IPS DF 6.9 (cell line): ENCODE measurements around the gene TTLL11.
"Not testable (repeated sequence)": the region's sequence is repeated elsewhere in the genome, so short reads cannot be mapped to it uniquely, and the experiment has no call there.

ENCODE experiments used
- DNase-seq: peaks from one replicate; pipeline ENCODE4 v3.0.0-alpha.2; 2013; ENCODE audit warnings: low read depth, low spot score
- H3K27ac ChIP-seq: one replicate; pipeline ENCODE4 v1.5.1; 2013; ENCODE audit warnings: low read length, control low read depth
- H3K27me3 ChIP-seq: 2 replicates; pipeline ENCODE4 v1.6.1; 2013; ENCODE audit warnings: mild to moderate bottlenecking, low read length; ENCODE audit not compliant: control insufficient read depth, insufficient read depth
- H3K36me3 ChIP-seq: 2 replicates; pipeline ENCODE4 v1.6.1; 2013; ENCODE audit warnings: low read length; ENCODE audit not compliant: control insufficient read depth, insufficient read depth
- H3K4me1 ChIP-seq: 2 replicates; pipeline ENCODE4 v1.6.1; 2013; ENCODE audit warnings: low read length; ENCODE audit not compliant: control insufficient read depth, insufficient read depth
- H3K4me3 ChIP-seq: 2 replicates; pipeline ENCODE4 v1.5.1; 2013; ENCODE audit warnings: mild to moderate bottlenecking, low read length
- H3K9me3 ChIP-seq: 2 replicates; pipeline ENCODE4 v1.6.1; 2013; ENCODE audit warnings: low read length, inconsistent platforms; ENCODE audit not compliant: control insufficient read depth, insufficient read depth
- WGBS: extraction: QIAGEN DNeasy Blood & Tissue Kit; methylation state at CpG from one replicate; pipeline ENCODE4 v1.1.7; 2013; ENCODE audit warnings: mixed read lengths, missing lambda C conversion rate; ENCODE audit not compliant: insufficient read length, insufficient coverage; 5-methylcytosine and 5-hydroxymethylcytosine counted together

The TTLL11 gene

DNA sequence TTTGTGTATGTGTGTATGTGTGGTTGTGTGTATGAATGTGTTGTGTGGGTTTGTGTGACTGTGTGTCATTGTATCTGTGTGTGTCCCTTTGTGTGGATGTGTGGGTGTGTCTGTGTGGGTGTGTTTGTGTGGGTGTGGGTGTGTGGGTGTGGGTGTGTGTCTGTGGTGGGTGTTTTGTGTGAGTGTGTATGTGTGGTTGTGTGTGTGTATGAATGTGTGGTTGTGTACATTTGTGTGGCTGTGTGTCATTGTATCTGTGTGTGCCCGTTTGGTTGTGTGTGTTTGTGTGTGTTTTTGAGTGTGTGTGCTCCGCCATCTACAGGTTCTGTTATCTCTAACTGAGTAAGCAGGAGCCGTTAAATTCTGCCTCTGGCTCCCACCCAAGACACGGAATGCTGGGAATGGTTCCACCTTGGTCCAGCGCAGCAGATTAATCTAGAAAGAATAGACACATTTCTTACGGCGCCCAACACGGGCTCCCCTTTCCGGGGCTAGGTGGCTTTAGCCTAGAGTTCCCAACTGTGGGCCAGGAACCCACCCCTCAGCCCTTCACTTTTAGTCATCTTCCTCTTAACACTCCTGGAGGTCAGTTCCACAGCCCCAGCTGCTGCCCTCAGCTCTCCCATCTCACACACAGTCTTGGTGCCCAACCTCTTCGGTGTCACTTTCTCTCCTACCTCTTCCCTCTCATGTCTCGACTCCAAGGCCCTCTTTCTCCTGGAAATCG lies 197.1 kb downstream of the TTLL11 start:
- 0 out of 2 replicates have a peak, but pooled peaks cover 1% of the 10 kb centered on the region for H3K4me1 ChIP-seq

DNA sequence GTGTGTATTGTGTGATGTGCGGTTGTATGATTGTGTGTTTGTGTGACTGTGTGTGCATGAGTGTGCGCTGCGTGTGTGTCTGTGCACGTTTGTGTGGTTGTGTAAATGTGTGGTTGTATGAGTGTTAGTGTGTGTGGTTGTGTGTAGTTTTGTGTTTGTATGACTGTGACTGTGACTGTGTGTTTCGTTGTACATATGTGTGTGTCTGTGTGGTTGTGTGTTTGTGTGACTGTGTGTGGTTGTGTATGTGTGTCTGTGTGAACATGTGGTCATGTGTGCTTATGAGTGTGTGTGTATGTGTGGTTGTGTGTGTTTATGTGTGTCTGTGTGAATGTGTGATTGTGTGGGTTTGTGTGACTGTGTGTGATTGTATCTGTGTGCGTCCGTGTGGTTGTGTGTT lies 197.8 kb downstream of the TTLL11 start:
- WGBS, result 100% methylated on average over 5 of the region's 7 CpGs

More for the DNA sequence above, 197.1 kb downstream of the TTLL11 start:
- no CpG with 5 or more reads among the region's 12 CpGs for WGBS
- Histone ChIP-seq H3K4me3 (no peak overlapping the region), H3K27ac (no peak overlapping the region), H3K36me3 (no peaks in the 10 kb centered on the region), H3K27me3 (no peaks in the 10 kb centered on the region), H3K9me3 (no peaks in the 10 kb centered on the region)
- no peak for DNase-seq

DNA sequence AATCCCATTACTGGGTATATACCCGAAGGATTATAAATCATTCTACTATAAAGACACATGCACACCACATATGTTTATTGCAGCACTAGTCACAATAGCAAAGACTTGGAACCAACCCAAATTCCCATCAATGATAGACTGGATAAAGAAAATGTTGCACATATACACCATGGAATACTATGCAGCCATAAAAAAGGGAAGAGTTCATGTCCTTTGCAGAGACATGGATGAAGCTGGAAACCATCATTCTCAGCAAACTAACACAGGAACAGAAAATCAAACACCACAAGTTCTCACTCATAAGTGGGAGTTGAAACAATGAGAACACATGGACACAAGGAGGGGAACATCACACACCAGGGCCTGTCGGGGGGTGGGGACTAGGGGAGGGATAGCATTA lies 198.7 kb downstream of the TTLL11 start:
- H3K4me1 ChIP-seq, H3K4me3 ChIP-seq, H3K9me3 ChIP-seq, H3K27me3 ChIP-seq, DNase-seq, H3K27ac ChIP-seq, H3K36me3 ChIP-seq: not testable (repeated sequence)
- WGBS, result no CpG with 5 or more reads among the region's 2 CpGs

More for the DNA sequence above, 197.8 kb downstream of the TTLL11 start:
- Histone ChIP-seq H3K4me1 (0 out of 2 replicates have a peak, but pooled peaks cover 2% of the 10 kb centered on the region), H3K27ac (no peak overlapping the region), H3K36me3 (no peaks in the 10 kb centered on the region), H3K9me3 (no peaks in the 10 kb centered on the region), H3K4me3 (no peak overlapping the region), H3K27me3 (no peaks in the 10 kb centered on the region)
- DNase-seq, result no peak

DNA sequence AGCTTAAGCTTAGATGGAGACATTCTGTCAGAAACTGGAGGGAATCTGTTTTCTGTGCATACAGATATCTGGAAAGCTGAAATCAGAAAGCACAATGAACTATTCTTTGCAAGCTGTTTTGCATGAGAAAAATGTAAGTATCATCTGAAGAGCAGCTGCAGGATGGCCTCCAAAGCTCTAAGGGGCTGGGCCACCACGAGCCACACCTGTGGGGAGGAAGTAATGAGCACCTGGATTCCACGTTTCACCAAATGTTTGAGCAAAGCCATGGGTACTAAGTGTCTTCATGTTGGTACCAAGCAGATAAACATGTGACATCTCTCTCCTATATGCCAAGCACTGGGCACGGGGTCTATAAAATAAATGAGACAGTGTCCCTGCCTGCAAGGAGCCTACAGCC lies 199.3 kb downstream of the TTLL11 start:
- no peak for DNase-seq
- Histone ChIP-seq H3K36me3 (no peaks in the 10 kb centered on the region), H3K27ac (no peak overlapping the region), H3K4me3 (no peak overlapping the region), H3K27me3 (no peaks in the 10 kb centered on the region), H3K9me3 (no peaks in the 10 kb centered on the region), H3K4me1 (0 out of 2 replicates have a peak, but pooled peaks cover 2% of the 10 kb centered on the region)
- WGBS, result no CpG with 5 or more reads among the region's 3 CpGs

DNA sequence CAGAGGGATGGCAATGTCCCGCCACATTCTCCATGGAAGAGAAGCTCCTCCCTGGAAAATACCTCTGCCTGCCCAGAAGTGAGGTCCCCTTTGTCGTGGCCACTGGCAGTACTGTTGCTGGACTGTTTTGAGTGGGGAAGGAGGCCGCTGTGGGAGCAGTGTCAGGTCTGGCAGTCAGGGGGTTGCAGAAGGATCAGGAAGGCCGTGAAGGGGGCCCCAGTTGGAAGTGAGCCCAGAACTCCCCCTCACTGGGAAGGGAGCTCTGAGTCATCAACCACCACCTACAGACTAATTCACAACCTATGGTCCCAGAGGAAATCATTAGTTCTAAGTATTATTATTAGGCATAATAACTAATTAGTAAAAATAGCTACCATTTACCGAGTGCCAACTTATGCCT lies 200.4 kb downstream of the TTLL11 start:
- H3K36me3 ChIP-seq, result no peaks in the 10 kb centered on the region
- H3K27ac ChIP-seq, result no peak overlapping the region
- WGBS, result no CpG with 5 or more reads among the region's 5 CpGs
- 0 out of 2 replicates have a peak, but pooled peaks cover 5% of the 10 kb centered on the region for H3K4me1 ChIP-seq
- no peaks in the 10 kb centered on the region for H3K9me3 ChIP-seq
- no peaks in the 10 kb centered on the region for H3K27me3 ChIP-seq
- DNase-seq, result no peak
- no peak overlapping the region for H3K4me3 ChIP-seq

DNA sequence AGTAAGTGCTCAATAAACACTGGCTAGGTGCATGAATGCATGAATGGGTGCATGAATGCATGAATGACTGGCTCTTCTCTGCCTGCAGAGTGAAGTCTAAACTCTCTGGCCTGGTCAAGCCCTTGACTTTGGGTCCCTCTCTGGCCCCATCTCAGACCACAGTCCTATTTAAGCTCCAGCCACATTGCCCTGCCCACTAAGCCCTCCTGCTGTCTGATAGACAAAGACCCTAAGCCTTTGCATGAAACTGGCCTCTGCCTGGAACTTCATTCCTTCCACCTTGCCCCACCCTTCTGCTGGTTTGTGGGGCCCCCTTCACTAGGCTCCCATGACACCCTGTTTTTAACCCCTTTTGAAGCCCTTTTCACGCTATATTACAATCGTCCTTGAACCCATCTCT lies 202.4 kb downstream of the TTLL11 start:
- Histone ChIP-seq H3K4me1 (peaks cover 7% of the 10 kb centered on the region; the same call in 1 of the 2 replicates), H3K9me3 (no peaks in the 10 kb centered on the region), H3K4me3 (no peak overlapping the region), H3K27ac (no peak overlapping the region), H3K36me3 (no peaks in the 10 kb centered on the region), H3K27me3 (no peaks in the 10 kb centered on the region)
- WGBS, result no CpG with 5 or more reads among the region's 2 CpGs
- DNase-seq, result no peak

DNA sequence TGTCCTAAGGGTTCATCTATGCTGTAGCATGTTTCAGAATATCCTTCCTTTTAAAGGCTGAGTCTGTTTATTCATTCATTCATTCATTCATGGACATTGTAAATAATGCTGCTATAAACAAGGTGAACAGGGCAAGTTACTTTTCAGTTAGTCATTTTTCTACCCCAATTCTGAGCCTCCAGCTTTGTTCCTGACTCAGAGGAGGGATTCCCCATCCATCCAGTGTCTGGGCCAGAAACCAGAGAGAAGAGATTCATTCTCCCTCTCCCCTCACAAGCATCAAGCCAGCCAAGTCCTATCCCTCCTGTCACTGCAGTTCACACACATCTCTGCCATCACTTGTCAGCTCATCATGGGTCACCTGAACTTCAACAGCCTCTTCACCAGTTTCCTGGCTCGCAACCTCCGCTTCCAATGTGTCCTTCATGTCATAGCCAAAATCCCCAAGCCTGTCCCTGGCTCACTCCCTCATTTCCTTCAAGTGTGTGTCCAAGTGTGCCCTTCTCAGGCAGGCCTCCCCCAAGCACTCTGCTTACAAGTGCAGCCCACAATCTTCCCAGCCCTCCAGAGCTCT lies 203.0 kb downstream of the TTLL11 start:
- H3K9me3 ChIP-seq, result no peaks in the 10 kb centered on the region
- no peak overlapping the region for H3K27ac ChIP-seq
- H3K4me1 ChIP-seq, result peaks cover 7% of the 10 kb centered on the region; the same call in 1 of the 2 replicates
- WGBS, result no CpG with 5 or more reads among the region's 2 CpGs
- no peak for DNase-seq
- no peaks in the 10 kb centered on the region for H3K36me3 ChIP-seq
- H3K4me3 ChIP-seq, result no peak overlapping the region
- no peaks in the 10 kb centered on the region for H3K27me3 ChIP-seq

DNA sequence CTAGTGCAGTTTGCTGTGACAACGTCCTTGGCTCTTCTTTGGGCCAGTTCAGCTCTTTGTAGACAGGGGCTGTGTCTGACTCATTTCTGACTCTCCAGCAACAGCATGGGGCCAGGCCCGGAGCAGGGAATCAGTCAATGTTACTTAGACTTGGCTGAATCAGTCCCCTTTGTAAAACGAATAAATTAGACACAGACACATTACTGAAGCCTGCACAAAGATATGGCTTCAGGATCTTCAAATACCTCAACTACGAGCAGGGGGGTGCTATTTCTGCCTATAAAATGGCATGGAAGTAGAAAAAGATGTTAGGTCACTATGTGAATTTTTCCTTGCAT lies 204.7 kb downstream of the TTLL11 start:
- DNase-seq, result no peak
- no CpG with 5 or more reads among the region's 4 CpGs for WGBS

DNA sequence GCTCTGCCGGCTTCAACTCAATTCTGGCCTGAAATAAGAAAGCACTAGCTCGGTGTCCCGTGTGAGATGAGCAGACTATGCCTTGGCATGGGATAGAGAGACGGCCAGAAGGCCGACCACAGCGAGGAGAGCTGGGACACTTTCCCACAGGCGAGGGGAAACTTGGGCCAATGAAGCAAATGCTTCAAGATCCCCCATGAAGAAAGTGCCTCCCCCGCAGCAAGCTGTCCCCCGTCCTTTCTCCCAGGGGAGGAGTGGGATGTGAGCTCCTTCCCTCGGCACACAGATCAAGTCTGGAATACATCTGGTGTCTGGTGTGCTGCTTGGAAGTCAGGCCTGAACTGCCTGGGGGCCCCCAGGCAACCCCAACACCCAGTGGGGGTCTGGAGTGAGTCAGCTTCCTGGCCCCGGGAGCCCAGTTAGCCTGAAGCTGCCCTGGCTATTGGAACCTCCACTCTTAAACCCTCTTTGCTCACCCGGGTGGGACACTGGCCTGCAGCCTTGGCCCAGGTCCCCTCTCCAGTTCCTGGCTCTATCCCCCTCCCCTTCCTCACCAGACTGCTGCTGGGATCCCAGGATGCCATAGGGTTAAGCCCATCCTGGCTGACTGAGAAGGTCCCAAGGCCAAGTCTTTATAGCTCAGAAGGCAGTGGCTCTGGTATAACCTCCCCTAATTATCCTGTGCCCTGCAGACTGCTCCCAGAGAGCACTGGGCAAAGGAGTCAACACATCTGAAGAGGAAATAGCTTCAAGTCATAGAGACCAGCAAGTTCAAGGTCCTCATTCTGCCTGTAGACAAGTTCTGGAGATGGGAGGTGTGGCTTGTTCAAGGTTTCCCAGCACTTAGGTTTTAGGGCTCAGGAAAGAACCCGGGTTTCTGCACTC lies 205.3 kb downstream of the TTLL11 start:
- no peaks in the 10 kb centered on the region for H3K9me3 ChIP-seq
- no peak overlapping the region for H3K27ac ChIP-seq
- no peak overlapping the region for H3K4me3 ChIP-seq
- peaks cover 7% of the 10 kb centered on the region for H3K4me1 ChIP-seq
- H3K27me3 ChIP-seq, result no peaks in the 10 kb centered on the region
- H3K36me3 ChIP-seq, result no peaks in the 10 kb centered on the region
- no peak for DNase-seq
- WGBS, result no CpG with 5 or more reads among the region's 13 CpGs

More for the DNA sequence above, 204.7 kb downstream of the TTLL11 start:
- Histone ChIP-seq H3K36me3 (no peaks in the 10 kb centered on the region), H3K27me3 (no peaks in the 10 kb centered on the region), H3K4me1 (peaks cover 7% of the 10 kb centered on the region), H3K27ac (no peak overlapping the region), H3K9me3 (no peaks in the 10 kb centered on the region), H3K4me3 (no peak overlapping the region)

DNA sequence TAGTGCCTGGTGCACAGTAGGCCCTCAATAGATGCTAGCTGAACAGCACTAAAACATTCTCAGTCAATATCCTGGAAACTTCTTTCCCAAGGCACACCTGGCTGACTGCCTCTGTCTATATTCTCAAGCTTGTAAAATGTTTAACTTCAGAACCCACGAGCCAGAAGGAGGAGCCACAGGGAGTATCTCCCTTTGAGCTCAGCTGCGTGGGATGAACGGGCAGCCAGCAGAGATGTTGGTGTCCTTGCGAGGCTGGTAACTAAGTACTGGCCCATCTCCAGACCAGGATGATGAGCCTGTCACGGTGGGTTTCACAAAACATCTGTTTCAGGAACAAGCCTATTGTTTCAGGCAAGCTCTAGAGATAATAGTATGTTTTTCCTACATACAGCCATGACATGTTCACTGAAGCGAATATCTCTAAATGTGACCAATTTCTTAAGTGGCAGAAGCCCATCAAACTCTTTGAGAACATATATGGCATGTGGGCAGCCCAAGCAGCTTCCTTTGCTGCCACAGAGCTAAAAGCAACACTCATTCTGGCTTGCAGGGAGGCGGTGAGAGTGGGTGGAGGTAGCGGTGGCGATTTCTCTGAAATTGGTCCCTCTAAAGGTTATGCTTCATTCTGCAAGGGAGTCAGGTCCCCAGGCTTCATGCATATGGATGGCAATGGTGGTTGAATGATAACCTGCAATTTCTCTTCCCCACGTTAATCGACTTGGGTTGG lies 206.2 kb downstream of the TTLL11 start:
- H3K27ac ChIP-seq, result no peak overlapping the region

More for the DNA sequence above, 206.2 kb downstream of the TTLL11 start:
- no CpG with 5 or more reads among the region's 11 CpGs for WGBS
- peaks cover 7% of the 10 kb centered on the region for H3K4me1 ChIP-seq
- no peak for DNase-seq
- no peaks in the 10 kb centered on the region for H3K27me3 ChIP-seq
- H3K4me3 ChIP-seq, result no peak overlapping the region
- no peaks in the 10 kb centered on the region for H3K9me3 ChIP-seq
- H3K36me3 ChIP-seq, result no peaks in the 10 kb centered on the region
